Gastrocnemius medialis (tissue), 4 donors: Measurements from ENCODE around the gene APOL6.

Experiments
- POLR2A ChIP-seq, 2 donors: fragments of 450-650 bp; IDR thresholded peaks; one replicate each; pipeline ENCODE4 v1.6.1; 2017; ENCODE audit warnings: antibody characterized with exemption in 2 of 2, mild to moderate bottlenecking in 2 of 2, moderate library complexity in 2 of 2
- TF ChIP-seq, protein P1 (sequence below), 5 experiments: fragments of 450-650 bp in 3 of 5; fragments of 200-600 bp in 2 of 5; sonication (generic) in 2 of 5; IDR thresholded peaks in 4 of 5; conservative IDR thresholded peaks in 1 of 5; 1 replicate in 4 of 5; 2 replicates in 1 of 5; pipeline ENCODE4 v1.5.1; 2016 to 2019; ENCODE audit warnings: antibody characterized with exemption in 5 of 5, mild to moderate bottlenecking in 3 of 5, moderate library complexity in 3 of 5

DNA sequence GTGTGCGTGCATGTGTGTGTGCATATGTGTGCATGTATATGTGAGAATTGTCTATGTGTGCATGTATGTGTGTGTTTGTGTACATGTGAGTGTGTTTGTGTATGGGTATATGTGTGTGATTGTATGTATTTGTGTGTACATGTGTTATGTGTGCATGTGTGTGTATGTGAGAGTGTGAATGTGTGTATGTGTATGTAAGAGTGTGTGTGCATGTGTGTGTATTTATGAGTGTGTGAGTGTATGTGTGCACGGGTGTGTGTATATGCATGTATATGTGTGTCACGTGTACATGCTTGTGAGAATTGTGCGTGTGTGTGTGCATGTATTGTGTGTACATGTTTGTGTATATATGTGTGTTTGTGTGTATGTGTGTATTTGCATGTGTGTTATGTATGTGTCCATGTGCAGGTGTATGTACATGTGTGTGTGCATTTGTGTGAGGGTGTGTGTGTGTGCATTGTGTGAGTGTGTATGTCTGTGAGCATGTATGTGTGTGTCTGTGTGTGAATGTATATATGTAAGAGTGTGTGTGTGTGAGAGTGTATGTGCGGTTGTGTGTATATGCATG is 47.1 kb upstream of the APOL6 start:
- TF ChIP-seq, protein P1, sequence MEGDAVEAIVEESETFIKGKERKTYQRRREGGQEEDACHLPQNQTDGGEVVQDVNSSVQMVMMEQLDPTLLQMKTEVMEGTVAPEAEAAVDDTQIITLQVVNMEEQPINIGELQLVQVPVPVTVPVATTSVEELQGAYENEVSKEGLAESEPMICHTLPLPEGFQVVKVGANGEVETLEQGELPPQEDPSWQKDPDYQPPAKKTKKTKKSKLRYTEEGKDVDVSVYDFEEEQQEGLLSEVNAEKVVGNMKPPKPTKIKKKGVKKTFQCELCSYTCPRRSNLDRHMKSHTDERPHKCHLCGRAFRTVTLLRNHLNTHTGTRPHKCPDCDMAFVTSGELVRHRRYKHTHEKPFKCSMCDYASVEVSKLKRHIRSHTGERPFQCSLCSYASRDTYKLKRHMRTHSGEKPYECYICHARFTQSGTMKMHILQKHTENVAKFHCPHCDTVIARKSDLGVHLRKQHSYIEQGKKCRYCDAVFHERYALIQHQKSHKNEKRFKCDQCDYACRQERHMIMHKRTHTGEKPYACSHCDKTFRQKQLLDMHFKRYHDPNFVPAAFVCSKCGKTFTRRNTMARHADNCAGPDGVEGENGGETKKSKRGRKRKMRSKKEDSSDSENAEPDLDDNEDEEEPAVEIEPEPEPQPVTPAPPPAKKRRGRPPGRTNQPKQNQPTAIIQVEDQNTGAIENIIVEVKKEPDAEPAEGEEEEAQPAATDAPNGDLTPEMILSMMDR (IDR thresholded peaks at IDR 0.05 in 4 of 5, conservative IDR thresholded peaks at IDR 0.05 in 1 of 5): no peak
- no peak for TF ChIP-seq POLR2A (IDR thresholded peaks at IDR 0.05)
